Measurements from ENCODE around the gene PDZRN3. TPM values are rescaled to one million over a fixed set of nuclear protein-coding genes. Genes with fewer than 3 reads are reported as not detected.

Gene PDZRN3
- total RNA-seq, 1 experiment from 2014 or later: 5.9 TPM

- Histone ChIP-seq H2BK12ac (ENCODE audit: insufficient read length, low read depth, low read length) (no peak overlapping the region), H2BK15ac (ENCODE audit: low read depth, low read length) (no peak overlapping the region), H3K79me2 (ENCODE audit: insufficient read depth, low read length) (no peaks in the 10 kb centered on the region), H3K4me1 (ENCODE audit: insufficient read depth, low read length) (no peaks in the 10 kb centered on the region), H3K14ac (ENCODE audit: insufficient read depth, low read length) (no peak overlapping the region), H3K23me2 (ENCODE audit: insufficient read length, low read depth, low read length, poor library complexity, severe bottlenecking) (no peaks in the 10 kb centered on the region), H3K9ac (ENCODE audit: extremely low read depth, insufficient read length, low read length) (no peak overlapping the region), H2AK5ac (ENCODE audit: insufficient read length, low read length) (no peak overlapping the region), H4K8ac (replicated peaks; ENCODE audit: insufficient read length, low read depth, low read length) (no peak overlapping the region), H3K4ac (ENCODE audit: low read depth, low read length) (no peak overlapping the region), H3K18ac (ENCODE audit: insufficient read length, low read depth, low read length) (no peak overlapping the region), H2BK120ac (ENCODE audit: low read depth, low read length, poor library complexity, severe bottlenecking) (no peak overlapping the region), H3T11ph (ENCODE audit: low read length) (no peak overlapping the region), H2BK5ac (ENCODE audit: insufficient read length, low read length) (no peak overlapping the region), H3K4me2 (ENCODE audit: insufficient read depth, insufficient read length, low read length) (no peak overlapping the region), H4K5ac (ENCODE audit: insufficient read length, low read depth, low read length) (no peak overlapping the region), H3K56ac (ENCODE audit: insufficient read length, low read depth, low read length) (no peak overlapping the region), H2BK20ac (ENCODE audit: low read depth, low read length, poor library complexity, severe bottlenecking) (no peak overlapping the region), H3K27ac (ENCODE audit: insufficient read length, low read depth, low read length) (no peak overlapping the region), H3K9me3 (ENCODE audit: control insufficient read depth, low read depth, low read length) (no peaks in the 10 kb centered on the region), H4K91ac (ENCODE audit: insufficient read length, low read depth, low read length) (no peak overlapping the region), H4K20me1 (ENCODE audit: control insufficient read depth, insufficient read depth, insufficient read length) (no peaks in the 10 kb centered on the region), H3K27me3 (ENCODE audit: insufficient read depth, low read length) (no peaks in the 10 kb centered on the region), H3K79me1 (ENCODE audit: insufficient read depth, low read depth, low read length, poor library complexity, severe bottlenecking) (no peaks in the 10 kb centered on the region), H3K23ac (ENCODE audit: insufficient read length, low read depth, low read length) (no peak overlapping the region), H2AFZ (ENCODE audit: low read length) (no peak overlapping the region)
- H3K27ac Mint-ChIP-seq: no peak overlapping the region
- peaks cover 10 to 37% of the 10 kb centered on the region in 2 experiments for H3K4me1 Mint-ChIP-seq
- no peak for DNase-seq
- no peak overlapping the region for H3K4me3 Mint-ChIP-seq
- H3K36me3 Mint-ChIP-seq (ENCODE audit: insufficient read depth in 1 of 3, low read depth in 3 of 3): no peaks in the 10 kb centered on the region
- no peaks in the 10 kb centered on the region for H3K27me3 Mint-ChIP-seq (ENCODE audit: low read depth)
- no peak for TF ChIP-seq CTCF (conservative IDR thresholded peaks at IDR 0.05)
- no peaks in the 10 kb centered on the region for H3K9me3 Mint-ChIP-seq
- no CpG with 5 or more reads among the region's 2 CpGs for WGBS (ENCODE audit: extremely low coverage, insufficient read length, low lambda C conversion rate)
Observed at GRCh38 chr3:73575519-73575918, 49.2 kb downstream of the PDZRN3 start.

Data from H9 (cell line).